Measurements from ENCODE around the gene MCC.

Gene MCC

GRCh38 chr5:113364466-113364865 is 123.8 kb downstream of the MCC start:
- no peak for DNase-seq (ENCODE audit: low read depth)

GRCh38 chr5:113361701-113362100 is 126.6 kb downstream of the MCC start:
- DNase-seq (ENCODE audit: low read depth) = no peak

- no peak for DNase-seq (ENCODE audit: low read depth)
Measured at GRCh38 chr5:113359419-113359818, 128.8 kb downstream of the MCC start.

- DNase-seq (ENCODE audit: low read depth) = no peak
Measured at GRCh38 chr5:113358696-113359095, 129.6 kb downstream of the MCC start.

GRCh38 chr5:113357696-113358476 is 130.4 kb downstream of the MCC start:
- DNase-seq (ENCODE audit: low read depth) = no peak

GRCh38 chr5:113356487-113356886 is 131.8 kb downstream of the MCC start:
- DNase-seq (ENCODE audit: low read depth) = no peak

GRCh38 chr5:113354055-113354454 is 134.2 kb downstream of the MCC start:
- DNase-seq (ENCODE audit: low read depth) = no peak

GRCh38 chr5:113347572-113347971 is 140.7 kb downstream of the MCC start:
- DNase-seq (ENCODE audit: low read depth) = no peak

GRCh38 chr5:113344973-113345940 is 143.0 kb downstream of the MCC start:
- DNase-seq (ENCODE audit: low read depth) = no peak

GRCh38 chr5:113343343-113343742 is 144.9 kb downstream of the MCC start:
- no peak for DNase-seq (ENCODE audit: low read depth)

- DNase-seq (ENCODE audit: low read depth) = no peak
Measured at GRCh38 chr5:113340537-113340936, 147.7 kb downstream of the MCC start.

- no peak for DNase-seq (ENCODE audit: low read depth)
Measured at GRCh38 chr5:113338628-113339027, 149.6 kb downstream of the MCC start.

GRCh38 chr5:113337515-113338415 is 150.5 kb downstream of the MCC start:
- DNase-seq (ENCODE audit: low read depth) = no peak

GRCh38 chr5:113336975-113337374 is 151.3 kb downstream of the MCC start:
- no peak for DNase-seq (ENCODE audit: low read depth)

- no peak for DNase-seq (ENCODE audit: low read depth)
Measured at GRCh38 chr5:113333411-113333810, 154.8 kb downstream of the MCC start.

GRCh38 chr5:113331209-113331551 is 157.1 kb downstream of the MCC start:
- DNase-seq (ENCODE audit: low read depth) = no peak

GRCh38 chr5:113330533-113331208 is 157.6 kb downstream of the MCC start:
- DNase-seq (ENCODE audit: low read depth) = no peak

- no peak for DNase-seq (ENCODE audit: low read depth)
Measured at GRCh38 chr5:113329981-113330380, 158.3 kb downstream of the MCC start.

- DNase-seq (ENCODE audit: low read depth) = no peak
Measured at GRCh38 chr5:113325054-113325453, 163.2 kb downstream of the MCC start.

GRCh38 chr5:113321276-113321675 is 167.0 kb downstream of the MCC start:
- no peak for DNase-seq (ENCODE audit: low read depth)

- no peak for DNase-seq (ENCODE audit: low read depth)
Measured at GRCh38 chr5:113320273-113320780, 167.9 kb downstream of the MCC start.
